H1 (cell line): ENCODE measurements around the gene COL27A1. TPM values are rescaled to one million over a fixed set of nuclear protein-coding genes. Genes with fewer than 3 reads are reported as not detected.

Experiments used
- KDM1A ChIP-seq: fragments of 200-600, 300-600 bp; sonication (generic); IDR thresholded peaks from 2 replicates; pipeline ENCODE4 v1.7.1; 2016; ENCODE audit warnings: mild to moderate bottlenecking, low read length, borderline replicate concordance
- NRF1 ChIP-seq: IDR thresholded peaks from 2 replicates; pipeline ENCODE4 v1.6.1; 2011; ENCODE audit warnings: mild to moderate bottlenecking, low read depth, low read length, improper control_type of control experiment
- POLR2AphosphoS5 ChIP-seq: IDR thresholded peaks from 2 replicates; pipeline ENCODE4 v1.6.1; 2011; ENCODE audit warnings: low read depth, low read length
- POU5F1 ChIP-seq: IDR thresholded peaks from 2 replicates; pipeline ENCODE4 v1.6.1; 2011; ENCODE audit warnings: low read depth, mild to moderate bottlenecking, low read length, moderate library complexity
- SIX5 ChIP-seq: IDR thresholded peaks from 2 replicates; pipeline ENCODE4 v1.6.1; 2011; ENCODE audit warnings: mild to moderate bottlenecking, low read depth, low read length
- SP4 ChIP-seq: IDR thresholded peaks from 2 replicates; pipeline ENCODE4 v1.6.1; 2012; ENCODE audit warnings: low read length, inconsistent platforms
- SUZ12 ChIP-seq: fragments of 200-600 bp; sonication (generic); IDR thresholded peaks from 2 replicates; pipeline ENCODE4 v1.6.1; 2012; ENCODE audit warnings: mild to moderate bottlenecking, inconsistent platforms, low read length, moderate library complexity, mixed read lengths
- YY1 ChIP-seq: IDR thresholded peaks from 2 replicates; pipeline ENCODE4 v1.6.1; 2011; ENCODE audit warnings: low read depth, mild to moderate bottlenecking, low read length
- ZNF274 ChIP-seq: IDR thresholded peaks from 2 replicates; pipeline ENCODE4 v1.7.0; 2012; ENCODE audit warnings: low read length, borderline replicate concordance; ENCODE audit errors: extremely low read depth
- polyA plus RNA-seq, 7 experiments: library from polyadenylated mRNA; depleted of rRNA in 3 of 7; stranded (reverse) in 5 of 7; unstranded in 2 of 7; fragments of >200 nt in 5 of 7; fragments of 200-250 nt in 2 of 7; gene quantifications; 1 replicate in 5 of 7; 2 replicates in 1 of 7; 4 replicates in 1 of 7; pipeline versions ENCODE4 v1.2.1 to v1.2.3, GENCODE V29; 2011 to 2013; ENCODE audit warnings: missing spikeins in 2 of 7, mixed read lengths in 2 of 7
- total RNA-seq: library from RNA; stranded (reverse); fragmentation: NEBNext Ultra II Directional; extraction: Animal tissue kit (Norgen Biotek cat#: 25700); gene quantifications from 2 replicates; pipeline ENCODE4 v1.2.1, GENCODE V29; 2021
- TF ChIP-seq, protein P1 (sequence below): IDR thresholded peaks from 2 replicates; pipeline ENCODE4 v1.6.1; 2012; ENCODE audit warnings: inconsistent platforms

COL27A1 gene
- total and polyA plus RNA-seq, 2 of the 8 experiments (the other 6 are each of a cell fraction or from before 2014, with no cell fraction given): 15.1 to 22.8 TPM

DNA sequence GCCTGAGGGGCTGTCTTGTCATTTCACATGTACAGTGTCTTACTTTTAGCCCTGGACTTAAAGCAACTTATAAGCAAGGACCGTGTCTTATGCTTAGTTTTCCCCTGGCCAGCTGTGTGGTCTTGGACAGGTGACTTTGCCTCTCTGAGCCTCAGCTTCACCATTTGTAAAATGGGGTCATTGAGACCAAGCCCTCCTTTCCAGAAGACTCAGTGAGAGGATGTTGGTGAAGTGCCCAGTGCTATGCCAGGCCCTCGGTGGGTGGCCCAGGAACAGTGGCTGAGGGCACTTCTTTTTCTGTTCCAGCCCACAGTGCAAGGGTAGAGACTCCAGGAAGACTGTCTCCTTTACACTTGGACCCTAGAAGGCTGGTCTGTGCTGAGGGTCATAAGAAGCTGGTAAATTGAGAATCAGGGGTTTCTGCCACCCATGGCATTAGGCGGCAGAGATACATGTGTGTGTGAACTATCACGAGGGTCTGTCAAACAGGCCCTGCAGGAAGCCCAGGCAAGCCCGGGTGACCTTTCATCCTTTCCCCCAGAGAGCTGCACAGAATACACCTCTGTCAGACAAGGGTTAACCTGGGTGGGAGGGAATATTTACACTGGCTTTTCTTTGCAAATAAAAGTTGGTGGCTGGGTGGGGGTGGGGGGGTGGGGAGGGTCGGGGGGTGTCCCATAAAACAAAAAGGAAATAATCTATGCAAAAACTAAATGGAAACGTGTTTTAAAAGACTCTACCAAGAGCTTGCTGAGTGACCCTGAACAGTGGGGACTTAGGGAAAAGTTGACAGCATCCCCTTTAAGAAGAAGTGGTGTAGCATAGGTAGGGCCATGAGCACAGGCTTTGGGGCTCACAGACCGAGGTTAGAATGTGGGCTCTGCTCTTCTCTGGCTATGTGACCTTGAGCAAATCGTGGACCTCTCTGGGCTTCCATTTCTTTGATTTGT is 35.8 kb upstream of the COL27A1 start (continued):
- no peak for TF ChIP-seq NRF1
- no peak for TF ChIP-seq ZNF274
- no peak for TF ChIP-seq POLR2AphosphoS5
- no peak for TF ChIP-seq POU5F1
- TF ChIP-seq, protein P1, sequence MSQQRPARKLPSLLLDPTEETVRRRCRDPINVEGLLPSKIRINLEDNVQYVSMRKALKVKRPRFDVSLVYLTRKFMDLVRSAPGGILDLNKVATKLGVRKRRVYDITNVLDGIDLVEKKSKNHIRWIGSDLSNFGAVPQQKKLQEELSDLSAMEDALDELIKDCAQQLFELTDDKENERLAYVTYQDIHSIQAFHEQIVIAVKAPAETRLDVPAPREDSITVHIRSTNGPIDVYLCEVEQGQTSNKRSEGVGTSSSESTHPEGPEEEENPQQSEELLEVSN: no peak
- TF ChIP-seq SIX5: no peak
- TF ChIP-seq YY1: no peak
- no peak for TF ChIP-seq SP4
- TF ChIP-seq SUZ12: no peak
- TF ChIP-seq KDM1A: no peak
